CD4-positive, alpha-beta T cell (primary cell): ENCODE data around the gene AFG1L. TPM values are rescaled to one million over a fixed set of nuclear protein-coding genes. Genes with fewer than 3 reads are reported as not detected.

Source experiments
- ATAC-seq: fragments of 200-7000 bp; cut with Tn5 transposase; one replicate; pipeline ENCODE4 v1.10.0; 2022; ENCODE audit warnings: mild to moderate bottlenecking; ENCODE audit not compliant: poor library complexity
- CTCF ChIA-PET: fragments of 350-600 bp; sonication (Branson Sonifier 250); formaldehyde crosslinking; loops from one replicate; lab custom pipeline; 2021; ENCODE audit warnings: antibody characterized with exemption, inconsistent platforms; lab: Charles Lee
- POLR2A ChIA-PET: fragments of 350-600 bp; sonication (Branson Sonifier 250); formaldehyde crosslinking; loops from one replicate; lab custom pipeline; 2021; ENCODE audit warnings: antibody characterized with exemption, inconsistent platforms; lab: Charles Lee
- DNase-seq, 14 experiments: peaks; one replicate each; pipeline ENCODE4 v3.0.0-alpha.2; 2013 to 2020; ENCODE audit warnings: mixed read lengths in 2 of 14
- H3K27ac ChIP-seq, 2 donors: one replicate each; pipeline versions ENCODE4 v1.5.1 to v1.7.0; 2013; ENCODE audit warnings: low read length in 2 of 2, low read depth in 1 of 2, mild to moderate bottlenecking in 1 of 2
- H3K27me3 ChIP-seq, 2 experiments: 1 replicate in 1 of 2; 2 replicates in 1 of 2; pipeline versions ENCODE4 v1.6.1 to v1.7.0; 2013; ENCODE audit warnings: low read length in 2 of 2, control low read depth in 1 of 2, mild to moderate bottlenecking in 1 of 2, moderate library complexity in 1 of 2; ENCODE audit not compliant: insufficient read depth in 2 of 2, control insufficient read depth in 1 of 2
- H3K36me3 ChIP-seq: one replicate; pipeline ENCODE4 v1.6.1; 2013; ENCODE audit warnings: low read length, control low read depth; ENCODE audit not compliant: insufficient read depth
- H3K4me1 ChIP-seq: one replicate; pipeline ENCODE4 v1.6.1; 2013; ENCODE audit warnings: low read length, control low read depth; ENCODE audit not compliant: insufficient read depth
- H3K4me3 ChIP-seq: one replicate; pipeline ENCODE4 v1.5.1; 2013; ENCODE audit warnings: mild to moderate bottlenecking, low read length, moderate library complexity
- H3K9me3 ChIP-seq, 2 experiments: 1 replicate in 1 of 2; 2 replicates in 1 of 2; pipeline versions ENCODE4 v1.6.1 to v1.7.0; 2013; ENCODE audit warnings: low read length in 2 of 2, mild to moderate bottlenecking in 2 of 2, control low read depth in 1 of 2, moderate library complexity in 1 of 2; ENCODE audit not compliant: control insufficient read depth in 1 of 2, insufficient read depth in 1 of 2
- H3K27ac Mint-ChIP-seq: one replicate; pipeline ENCODE4 v1.8.0; 2020; ENCODE audit warnings: mixed read lengths
- H3K27me3 Mint-ChIP-seq: one replicate; pipeline ENCODE4 v1.8.0; 2021; ENCODE audit warnings: mixed read lengths
- H3K36me3 Mint-ChIP-seq: one replicate; pipeline ENCODE4 v1.8.0; 2021; ENCODE audit warnings: low read depth, mixed read lengths
- H3K4me1 Mint-ChIP-seq: one replicate; pipeline ENCODE4 v1.8.0; 2021; ENCODE audit warnings: low read depth, mixed read lengths
- H3K4me3 Mint-ChIP-seq: one replicate; pipeline ENCODE4 v1.8.0; 2020; ENCODE audit warnings: mild to moderate bottlenecking, mixed read lengths
- H3K9me3 Mint-ChIP-seq: one replicate; pipeline ENCODE4 v1.8.0; 2020; ENCODE audit warnings: mixed read lengths
- CTCF ChIP-seq: fragments of 200-600 bp; IDR thresholded peaks from one replicate; pipeline ENCODE4 v1.8.0; 2022; ENCODE audit warnings: antibody characterized with exemption, mild to moderate bottlenecking
- intact Hi-C, 2 experiments: fragments of 100-400 bp; cut with DNase I in 1 of 2; cut with micrococcal nuclease in 1 of 2; formaldehyde crosslinking; loops; one replicate each; pipeline versions ENCODE4 v1.15.1 to v1.9.0; 2023 to 2025; cut with DNase I, micrococcal nuclease
- total RNA-seq, 174 experiments: library from RNA in 2 of 174; stranded (reverse) in 2 of 174; gene quantifications; one replicate each; pipeline ENCODE4 v1.2.3 and lab custom pipeline; 2021 to 2026

Gene AFG1L
- total RNA-seq, 2 experiments from 2014 or later, result 3.0 to 3.9 TPM

DNA sequence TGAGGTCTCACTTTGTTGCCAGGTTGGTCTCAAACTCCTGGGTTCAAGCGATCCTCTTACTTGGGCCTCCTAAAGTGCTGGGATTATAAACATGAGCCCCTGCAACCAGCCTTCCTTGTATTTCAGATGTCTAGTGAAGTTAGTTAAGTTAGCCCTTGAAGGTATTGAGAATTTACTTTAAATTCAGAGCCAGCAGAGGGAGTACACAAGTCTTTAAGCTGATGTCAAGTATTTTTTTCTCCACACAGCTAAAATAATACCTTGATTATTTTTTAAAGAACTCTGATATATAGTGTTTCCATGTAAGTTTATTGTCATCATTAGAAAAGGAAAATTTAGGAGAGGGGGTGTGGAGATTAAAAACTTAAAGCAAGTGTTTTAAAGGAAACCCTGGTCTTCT lies 275.7 kb downstream of the AFG1L start:
- Histone ChIP-seq H3K27me3 (no peaks in the 10 kb centered on the region), H3K27ac (no peak overlapping the region), H3K36me3 (peaks cover 47% of the 10 kb centered on the region), H3K4me3 (no peak overlapping the region), H3K4me1 (peaks cover 36% of the 10 kb centered on the region), H3K9me3 (no peaks in the 10 kb centered on the region)
- CTCF ChIA-PET, result no interaction called here
- peaks cover 48% of the 10 kb centered on the region for H3K36me3 Mint-ChIP-seq
- TF ChIP-seq CTCF, result no peak
- POLR2A ChIA-PET, result interaction anchor here (0.6 kb wide), 1 partner anchor 210 kb away, joined by 3 read pairs; no protein-coding TSS in a partner anchor
- H3K9me3 Mint-ChIP-seq, result no peaks in the 10 kb centered on the region
- no peak overlapping the region for H3K27ac Mint-ChIP-seq
- no peaks in the 10 kb centered on the region for H3K27me3 Mint-ChIP-seq
- intact Hi-C loops, result no loop called here
- H3K4me3 Mint-ChIP-seq, result no peak overlapping the region
- H3K4me1 Mint-ChIP-seq, result peaks cover 56% of the 10 kb centered on the region
- DNase-seq, result no peak
- ATAC-seq, result no peak

GRCh38 chr6:108574457-108575141 lies 279.7 kb downstream of the AFG1L start:
- peaks cover 27% of the 10 kb centered on the region for H3K36me3 Mint-ChIP-seq
- H3K27ac Mint-ChIP-seq, result no peak overlapping the region
- Histone ChIP-seq H3K4me3 (no peak overlapping the region), H3K36me3 (peaks cover 29% of the 10 kb centered on the region), H3K27ac (no peak overlapping the region), H3K4me1 (peaks cover 9% of the 10 kb centered on the region), H3K9me3 (no peaks in the 10 kb centered on the region), H3K27me3 (no peaks in the 10 kb centered on the region)
- DNase-seq (no peak), ATAC-seq (no peak)
- intact Hi-C loops, result no loop called here
- no peaks in the 10 kb centered on the region for H3K27me3 Mint-ChIP-seq
- peaks cover 67% of the 10 kb centered on the region for H3K4me1 Mint-ChIP-seq
- no peaks in the 10 kb centered on the region for H3K9me3 Mint-ChIP-seq
- no peak for TF ChIP-seq CTCF
- no peak overlapping the region for H3K4me3 Mint-ChIP-seq
- ChIA-PET CTCF (no interaction called here), POLR2A (interaction anchor here (1.5 to 2.4 kb wide), 2 partner anchors 10 to 16 kb away, joined by 6 to 8 read pairs; no protein-coding TSS in a partner anchor)

Other genes starting within 250 kb of the AFG1L start
- 10 to 100 TPM; 16.3 to 20.9 TPM for gene OSTM1, start 220.3 kb upstream of the AFG1L start, total RNA-seq
- gene NR2E1, start 129.0 kb upstream of the AFG1L start, total RNA-seq, result not detected
- gene SNX3, start 34.0 kb upstream of the AFG1L start, total RNA-seq, result 10 to 100 TPM; 39.8 to 40.8 TPM